GM12878 (cell line): ENCODE results near the gene GMIP.

Experiments used
- CHD1 ChIP-seq: IDR thresholded peaks from 2 replicates; pipeline ENCODE4 v1.6.1; 2012; ENCODE audit warnings: low read depth, low read length, improper control_type of control experiment
- EP300 ChIP-seq, 2 experiments: fragments of 150-350 bp in 1 of 2; IDR thresholded peaks; 2 replicates each; pipeline ENCODE4 v1.6.1; 2011 to 2012; ENCODE audit warnings: low read depth in 2 of 2, low read length in 2 of 2, borderline replicate concordance in 1 of 2, improper control_type of control experiment in 1 of 2, inconsistent platforms in 1 of 2; ENCODE audit not compliant: control insufficient read depth in 1 of 2
- MYC ChIP-seq: IDR thresholded peaks from 2 replicates; pipeline ENCODE4 v1.6.1; 2011; ENCODE audit warnings: mild to moderate bottlenecking, low read length, moderate library complexity, inconsistent platforms; ENCODE audit not compliant: insufficient read depth, insufficient replicate concordance, insufficient read length, severe bottlenecking
- TARDBP ChIP-seq: IDR thresholded peaks from 2 replicates; pipeline ENCODE4 v1.6.1; 2016; ENCODE audit warnings: borderline replicate concordance
- YY1 ChIP-seq: IDR thresholded peaks from 2 replicates; pipeline ENCODE4 v1.6.1; 2011; ENCODE audit warnings: low read depth, mild to moderate bottlenecking, low read length
- TF ChIP-seq, protein P1 (sequence below): IDR thresholded peaks from 2 replicates; pipeline ENCODE4 v1.6.1; 2011; ENCODE audit warnings: low read depth, low read length, improper control_type of control experiment, borderline replicate concordance

DNA sequence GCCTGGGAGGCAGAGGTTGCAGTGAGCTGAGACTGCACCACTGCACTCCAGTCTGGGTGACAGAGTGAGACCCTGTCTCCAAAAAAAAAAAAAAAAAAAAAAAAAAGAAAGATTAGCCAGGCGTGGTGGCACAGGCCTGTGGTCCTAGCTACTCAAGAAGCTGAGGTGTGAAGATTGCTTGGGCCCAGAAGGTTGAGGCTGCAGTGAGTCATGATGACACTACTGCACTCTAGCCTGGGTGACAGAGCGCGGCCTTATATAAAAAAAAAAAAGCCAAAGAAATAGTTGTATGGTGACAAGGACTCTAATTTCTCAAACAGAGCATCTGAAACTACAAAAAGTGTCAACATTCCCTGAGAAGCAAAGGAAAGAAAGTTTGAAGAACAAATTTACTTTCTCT, 28.4 kb downstream of the GMIP start:
- no peak for TF ChIP-seq TARDBP
- no peak for TF ChIP-seq YY1
- TF ChIP-seq CHD1: no peak
- no peak for TF ChIP-seq EP300 (IDR thresholded peaks at IDR 0.05; ENCODE audit: borderline replicate concordance in 1 of 2, control insufficient read depth in 1 of 2, low read depth in 2 of 2, low read length in 2 of 2)
- TF ChIP-seq MYC: no peak
- TF ChIP-seq, protein P1, sequence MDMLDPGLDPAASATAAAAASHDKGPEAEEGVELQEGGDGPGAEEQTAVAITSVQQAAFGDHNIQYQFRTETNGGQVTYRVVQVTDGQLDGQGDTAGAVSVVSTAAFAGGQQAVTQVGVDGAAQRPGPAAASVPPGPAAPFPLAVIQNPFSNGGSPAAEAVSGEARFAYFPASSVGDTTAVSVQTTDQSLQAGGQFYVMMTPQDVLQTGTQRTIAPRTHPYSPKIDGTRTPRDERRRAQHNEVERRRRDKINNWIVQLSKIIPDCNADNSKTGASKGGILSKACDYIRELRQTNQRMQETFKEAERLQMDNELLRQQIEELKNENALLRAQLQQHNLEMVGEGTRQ: no peak
